Measurements from ENCODE around the gene CDH13.

DNA sequence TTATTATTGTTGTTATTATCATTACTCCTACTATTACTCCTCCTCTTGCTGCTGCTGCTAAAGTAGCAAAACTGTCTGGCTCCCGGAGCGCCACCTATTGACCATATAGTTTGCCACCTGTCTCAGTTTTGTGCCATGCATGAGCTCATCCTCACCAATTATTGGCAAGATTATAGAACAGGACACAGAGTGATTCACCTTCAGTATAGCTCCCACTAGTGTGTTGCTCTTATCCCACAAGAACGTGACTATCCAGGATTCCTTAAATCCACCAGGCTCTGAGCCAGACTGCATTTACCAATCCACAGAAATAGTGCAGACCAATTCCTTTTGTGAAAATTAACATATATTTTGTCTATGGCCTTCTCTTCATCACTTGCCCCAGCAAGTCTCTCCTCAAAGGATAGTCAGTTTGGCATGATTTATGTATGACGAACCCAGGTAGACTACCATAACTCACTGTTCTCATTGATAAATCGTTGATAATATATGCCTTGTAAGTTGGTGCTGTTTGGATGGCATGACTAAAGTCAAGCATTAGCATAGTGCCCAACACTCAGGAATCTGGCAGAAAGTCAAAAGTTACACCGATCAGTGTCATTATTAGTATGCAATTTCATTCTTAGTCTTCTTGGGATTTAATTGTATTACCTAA, 775.5 kb downstream of the CDH13 start:
- TF ChIP-seq CTCF (IDR thresholded peaks at IDR 0.05 in 4 of 5, conservative IDR thresholded peaks at IDR 0.05 in 1 of 5) (no peak), POLR2A (IDR thresholded peaks at IDR 0.05) (no peak)
